DOHH2 (cell line): ENCODE measurements around the gene RPL19.

Experiments used
- H3F3A ChIP-seq: fragments of 200-600 bp; sonication (generic), shearing (Covaris generic); 2 replicates; pipeline ENCODE4 v1.6.0; 2016; ENCODE audit warnings: antibody characterized with exemption, mild to moderate bottlenecking; ENCODE audit not compliant: control insufficient read depth, insufficient read depth
- H3K27ac ChIP-seq: fragments of 200-600 bp; sonication (generic); 2 replicates; pipeline ENCODE4 v1.5.1; 2014; ENCODE audit warnings: low read depth, mild to moderate bottlenecking, low read length, moderate library complexity
- H3K27me3 ChIP-seq: fragments of 200-600 bp; sonication (generic); 2 replicates; pipeline ENCODE4 v1.6.1; 2014; ENCODE audit warnings: mild to moderate bottlenecking, low read length, mixed read lengths; ENCODE audit not compliant: control insufficient read depth
- H3K36me3 ChIP-seq: fragments of 200-600 bp; sonication (generic); 2 replicates; pipeline ENCODE4 v1.6.1; 2014; ENCODE audit warnings: mild to moderate bottlenecking, low read length, moderate library complexity, mixed read lengths; ENCODE audit not compliant: control insufficient read depth
- H3K4me1 ChIP-seq: fragments of 200-600 bp; sonication (generic); 2 replicates; pipeline ENCODE4 v1.6.1; 2014; ENCODE audit warnings: mild to moderate bottlenecking, low read length, mixed read lengths; ENCODE audit not compliant: control insufficient read depth
- H3K4me2 ChIP-seq: fragments of 200-600 bp; sonication (generic); 2 replicates; pipeline ENCODE4 v1.6.0; 2014; ENCODE audit warnings: mild to moderate bottlenecking, low read length, moderate library complexity
- H3K4me3 ChIP-seq: fragments of 200-600 bp; sonication (generic); 2 replicates; pipeline ENCODE4 v1.5.1; 2014; ENCODE audit warnings: mild to moderate bottlenecking, low read length, mixed read lengths
- H3K79me2 ChIP-seq: fragments of 200-600 bp; sonication (generic); 2 replicates; pipeline ENCODE4 v1.6.1; 2014; ENCODE audit warnings: mild to moderate bottlenecking, low read length, mixed read lengths; ENCODE audit not compliant: control insufficient read depth
- H3K9me2 ChIP-seq: fragments of 200-600 bp; sonication (generic); replicated peaks from 2 replicates; pipeline ENCODE4 v1.6.1; 2014; ENCODE audit warnings: mild to moderate bottlenecking, low read length, mixed read lengths; ENCODE audit not compliant: control insufficient read depth
- H3K9me3 ChIP-seq: fragments of 200-600 bp; sonication (generic); 2 replicates; pipeline ENCODE4 v1.6.1; 2014; ENCODE audit warnings: antibody characterized with exemption, low read length, mixed read lengths; ENCODE audit not compliant: control insufficient read depth, insufficient read depth
- H4K20me1 ChIP-seq: fragments of 200-600 bp; sonication (generic); 2 replicates; pipeline ENCODE4 v1.6.0; 2014; ENCODE audit warnings: low read depth, mild to moderate bottlenecking, antibody characterized with exemption, low read length, moderate library complexity; ENCODE audit not compliant: control insufficient read depth, insufficient read depth
- CTCF ChIP-seq: fragments of 200-600 bp; sonication (generic); IDR thresholded peaks from one replicate; pipeline ENCODE4 v1.5.1; 2014; ENCODE audit warnings: antibody characterized with exemption, mild to moderate bottlenecking, low read depth, low read length; ENCODE audit not compliant: poor library complexity, severe bottlenecking
- EZH2phosphoT487 ChIP-seq: fragments of 200-600 bp; sonication (generic); IDR thresholded peaks from 2 replicates; pipeline ENCODE4 v1.6.1; 2017; ENCODE audit warnings: borderline replicate concordance, mild to moderate bottlenecking, antibody characterized with exemption, low read length, moderate library complexity, mixed read lengths

Gene RPL19

GRCh38 chr17:39175695-39176093 lies 24.4 kb upstream of the RPL19 start:
- TF ChIP-seq EZH2phosphoT487, result no peak
- no peak for TF ChIP-seq CTCF
- H3K79me2 ChIP-seq, result no peaks in the 10 kb centered on the region
- no peak overlapping the region for H3K4me3 ChIP-seq
- no peaks in the 10 kb centered on the region for H3K27me3 ChIP-seq
- H3K36me3 ChIP-seq, result peaks cover 42% of the 10 kb centered on the region
- no peak overlapping the region for H3K27ac ChIP-seq
- H3K9me3 ChIP-seq, result no peaks in the 10 kb centered on the region
- H3K4me1 ChIP-seq, result peaks cover 11% of the 10 kb centered on the region
- no peaks in the 10 kb centered on the region for H3K9me2 ChIP-seq
- H4K20me1 ChIP-seq, result peaks cover 4% of the 10 kb centered on the region; the same call in 1 of the 2 replicates
- no peak overlapping the region for H3K4me2 ChIP-seq
- no peaks in the 10 kb centered on the region; the same call in 1 of the 2 replicates for H3F3A ChIP-seq

GRCh38 chr17:39177256-39177655 lies 22.8 kb upstream of the RPL19 start:
- TF ChIP-seq EZH2phosphoT487, result no peak
- H3K27me3 ChIP-seq, result no peaks in the 10 kb centered on the region
- H3F3A ChIP-seq, result no peaks in the 10 kb centered on the region; the same call in 1 of the 2 replicates
- H3K4me3 ChIP-seq, result no peak overlapping the region
- H3K9me3 ChIP-seq, result no peaks in the 10 kb centered on the region
- peaks cover 11% of the 10 kb centered on the region for H3K4me1 ChIP-seq
- H3K4me2 ChIP-seq, result no peak overlapping the region
- H3K36me3 ChIP-seq, result peaks cover 46% of the 10 kb centered on the region
- H3K79me2 ChIP-seq, result no peaks in the 10 kb centered on the region
- no peaks in the 10 kb centered on the region for H3K9me2 ChIP-seq
- peaks cover 4% of the 10 kb centered on the region; the same call in 1 of the 2 replicates for H4K20me1 ChIP-seq
- H3K27ac ChIP-seq, result no peak overlapping the region

GRCh38 chr17:39178536-39178935 lies 21.5 kb upstream of the RPL19 start:
- Histone ChIP-seq H3K4me2 (no peak overlapping the region), H4K20me1 (peaks cover 4% of the 10 kb centered on the region; the same call in 1 of the 2 replicates), H3K9me2 (no peaks in the 10 kb centered on the region), H3K27ac (no peak overlapping the region), H3K9me3 (no peaks in the 10 kb centered on the region), H3K4me1 (peaks cover 1% of the 10 kb centered on the region), H3F3A (no peaks in the 10 kb centered on the region; the same call in 1 of the 2 replicates), H3K27me3 (no peaks in the 10 kb centered on the region), H3K79me2 (no peaks in the 10 kb centered on the region), H3K4me3 (no peak overlapping the region), H3K36me3 (peaks cover 55% of the 10 kb centered on the region)
- TF ChIP-seq EZH2phosphoT487, result no peak

- no peak overlapping the region for H3K4me3 ChIP-seq
- no peaks in the 10 kb centered on the region for H3K27me3 ChIP-seq
- TF ChIP-seq EZH2phosphoT487, result no peak
- TF ChIP-seq CTCF, result no peak
- no peak overlapping the region for H3K4me2 ChIP-seq
- no peaks in the 10 kb centered on the region for H4K20me1 ChIP-seq
- no peaks in the 10 kb centered on the region for H3K9me3 ChIP-seq
- no peaks in the 10 kb centered on the region for H3K79me2 ChIP-seq
- no peaks in the 10 kb centered on the region; the same call in 1 of the 2 replicates for H3F3A ChIP-seq
- no peaks in the 10 kb centered on the region for H3K9me2 ChIP-seq
- no peak overlapping the region for H3K27ac ChIP-seq
- H3K36me3 ChIP-seq, result peaks cover 64% of the 10 kb centered on the region
- no peaks in the 10 kb centered on the region for H3K4me1 ChIP-seq
These were observed 18.8 kb upstream of the RPL19 start for GRCh38 chr17:39181303-39181702.
